Endothelial cell of umbilical vein (primary cell): ENCODE measurements around the gene KLHL4. TPM values are rescaled to one million over a fixed set of nuclear protein-coding genes. Genes with fewer than 3 reads are reported as not detected.

ENCODE experiments used
- BruUV-seq: library from RNA; stranded (reverse); fragments of 400-500 nt; replicated peaks from 2 replicates; lab custom pipeline; 2021; lab: Mats Ljungman, UMichigan
- CTCF ChIA-PET: fragments of 300-600, 350-600 bp; sonication (Branson Sonifier 250); formaldehyde crosslinking; loops from one replicate; lab custom pipeline; 2021; ENCODE audit warnings: antibody characterized with exemption, inconsistent platforms; lab: Charles Lee
- POLR2A ChIA-PET: fragments of 300-600, 350-600 bp; sonication (Branson Sonifier 250); formaldehyde crosslinking; loops from one replicate; lab custom pipeline; 2021; ENCODE audit warnings: antibody characterized with exemption, inconsistent platforms; lab: Charles Lee
- DNase-seq: peaks from one replicate; pipeline ENCODE4 v3.0.0-alpha.2; 2011; ENCODE audit warnings: low read depth, low spot score
- FAIRE-seq: peaks from 2 replicates; lab custom pipeline; 2011; peaks lifted over from hg19 to GRCh38; lab: Jason Lieb, UNC
- H2AFZ ChIP-seq: 2 replicates; pipeline ENCODE4 v1.6.0; 2012; ENCODE audit warnings: low read depth, low read length, control low read depth, inconsistent platforms
- H3K27ac ChIP-seq: 2 replicates; pipeline ENCODE4 v1.5.1; 2011; ENCODE audit warnings: low read depth, mild to moderate bottlenecking, control low read depth, low read length, moderate library complexity; ENCODE audit not compliant: insufficient read depth
- H3K27me3 ChIP-seq, 2 experiments: 2 replicates each; pipeline versions ENCODE4 v1.6.0 to v1.6.1; 2011; ENCODE audit warnings: low read length in 2 of 2, mixed read lengths in 1 of 2; ENCODE audit not compliant: control insufficient read depth in 2 of 2, insufficient read depth in 2 of 2
- H3K36me3 ChIP-seq, 2 experiments: 2 replicates in 1 of 2; 3 replicates in 1 of 2; pipeline ENCODE4 v1.5.1; 2011; ENCODE audit warnings: low read length in 2 of 2, mild to moderate bottlenecking in 1 of 2, moderate library complexity in 1 of 2; ENCODE audit not compliant: control insufficient read depth in 2 of 2, insufficient read depth in 2 of 2; ENCODE audit errors: extremely low read depth in 1 of 2
- H3K4me1 ChIP-seq: 3 replicates; pipeline ENCODE4 v1.5.1; 2011; ENCODE audit warnings: mild to moderate bottlenecking, low read length; ENCODE audit not compliant: control insufficient read depth, insufficient read depth; ENCODE audit errors: extremely low read depth
- H3K4me2 ChIP-seq: 2 replicates; pipeline ENCODE4 v1.6.1; 2011; ENCODE audit warnings: low read length, control low read depth, mixed read lengths; ENCODE audit not compliant: insufficient read depth
- H3K4me3 ChIP-seq, 3 experiments: fragments of 200-600 bp in 1 of 3; sonication (generic), shearing (Covaris generic) in 1 of 3; replicated peaks in 1 of 3; 2 replicates each; pipeline ENCODE4 v1.5.1; 2011 to 2016; ENCODE audit warnings: control low read depth in 3 of 3, low read length in 3 of 3, mild to moderate bottlenecking in 2 of 3, inconsistent platforms in 1 of 3, low read depth in 1 of 3, moderate library complexity in 1 of 3; ENCODE audit not compliant: insufficient read depth in 1 of 3
- H3K79me2 ChIP-seq: 2 replicates; pipeline ENCODE4 v1.6.0; 2012; ENCODE audit warnings: low read length, inconsistent platforms; ENCODE audit not compliant: control insufficient read depth, insufficient read depth
- H3K9ac ChIP-seq: replicated peaks from 2 replicates; pipeline ENCODE3; 2011; ENCODE audit warnings: low read length, control low read depth; ENCODE audit not compliant: insufficient read depth; ENCODE audit errors: extremely low read depth
- H3K9me1 ChIP-seq: replicated peaks from 3 replicates; pipeline ENCODE4 v1.6.0; 2011; ENCODE audit warnings: mild to moderate bottlenecking, low read length; ENCODE audit not compliant: control insufficient read depth, insufficient read depth; ENCODE audit errors: extremely low read depth
- H3K9me3 ChIP-seq: replicated peaks from 2 replicates; pipeline ENCODE4 v1.5.1; 2012; ENCODE audit warnings: low read length, inconsistent platforms; ENCODE audit not compliant: control insufficient read depth, insufficient read depth
- H4K20me1 ChIP-seq: replicated peaks from 2 replicates; pipeline ENCODE3; 2011; ENCODE audit warnings: mild to moderate bottlenecking, low read length; ENCODE audit not compliant: control insufficient read depth, insufficient read depth; ENCODE audit errors: extremely low read depth
- CTCF ChIP-seq, 2 donors: IDR thresholded peaks; 1 replicate in 1 of 2; 2 replicates in 1 of 2; pipeline ENCODE4 v1.5.1; 2011; ENCODE audit warnings: low read length in 2 of 2, mild to moderate bottlenecking in 2 of 2, moderate library complexity in 2 of 2, control low read depth in 1 of 2, inconsistent platforms in 1 of 2, low read depth in 1 of 2; ENCODE audit not compliant: insufficient read depth in 1 of 2; ENCODE audit errors: extremely low read depth in 1 of 2
- EZH2 ChIP-seq: IDR thresholded peaks from 2 replicates; pipeline ENCODE4 v1.6.1; 2012; ENCODE audit warnings: borderline replicate concordance, low read depth, mild to moderate bottlenecking, moderate library complexity, low read length, inconsistent platforms; ENCODE audit not compliant: severe bottlenecking
- FOS ChIP-seq: IDR thresholded peaks from 2 replicates; pipeline ENCODE4 v1.6.1; 2011; ENCODE audit warnings: mild to moderate bottlenecking, low read length, moderate library complexity, borderline replicate concordance; ENCODE audit not compliant: insufficient read depth
- GATA2 ChIP-seq: IDR thresholded peaks from 2 replicates; pipeline ENCODE4 v1.7.0; 2011; ENCODE audit warnings: low read depth, mild to moderate bottlenecking, moderate library complexity, mixed read lengths, low read length; ENCODE audit not compliant: insufficient read length, insufficient read depth
- JUN ChIP-seq: IDR thresholded peaks from 2 replicates; pipeline ENCODE4 v1.6.1; 2011; ENCODE audit warnings: borderline replicate concordance, low read depth; ENCODE audit not compliant: insufficient read length, insufficient read depth
- MAX ChIP-seq: IDR thresholded peaks from 2 replicates; pipeline ENCODE4 v1.6.1; 2011; ENCODE audit not compliant: insufficient read depth, insufficient read length
- MYC ChIP-seq: IDR thresholded peaks from one replicate; pipeline ENCODE4 v1.6.1; 2011; ENCODE audit warnings: mild to moderate bottlenecking, low read depth, low read length
- POLR2A ChIP-seq: IDR thresholded peaks from 2 replicates; pipeline ENCODE4 v1.6.1; 2012; ENCODE audit warnings: low read depth, mild to moderate bottlenecking, control low read depth, low read length
- POLR2AphosphoS5 ChIP-seq: IDR thresholded peaks from 2 replicates; pipeline ENCODE4 v1.6.1; 2012; ENCODE audit warnings: low read depth, mild to moderate bottlenecking, control low read depth, low read length, moderate library complexity; ENCODE audit not compliant: insufficient read depth
- dilution Hi-C: fragments of 300-500 bp; cut with MboI; formaldehyde crosslinking; loops from one replicate; pipeline ENCODE4 v1.15.0; 2019; ENCODE audit warnings: low sequenced_read_pairs; ENCODE audit not compliant: extremely low pct_ligation_motif_present
- intact Hi-C: fragments of 100-400 bp; cut with micrococcal nuclease; formaldehyde crosslinking; loops from one replicate; pipeline ENCODE4 v1.10.0; 2022
- polyA plus RNA-seq, 4 experiments: library from polyadenylated mRNA; depleted of rRNA in 3 of 4; stranded (reverse) in 3 of 4; unstranded in 1 of 4; fragments of >200 nt; gene quantifications; 2 replicates each; pipeline versions ENCODE4 v1.2.1 to v1.2.3, GENCODE V29; 2011 to 2012; ENCODE audit warnings: missing spikeins in 1 of 4
- total RNA-seq: library from RNA; stranded (reverse); gene quantifications from 2 replicates; pipeline ENCODE4 v1.2.3, GENCODE V29; 2021

Gene KLHL4
- total and polyA plus RNA-seq, 2 donors (not counting 3 experiments of a cell fraction or from before 2014, with no cell fraction given): 9.8 to 19.3 TPM

GRCh38 chrX:87571964-87572363 lies 54.4 kb downstream of the KLHL4 start:
- Histone ChIP-seq H3K79me2 (no peaks in the 10 kb centered on the region), H3K27ac (no peak overlapping the region), H2AFZ (no peak overlapping the region), H3K9me3 (no peaks in the 10 kb centered on the region), H3K4me1 (no peaks in the 10 kb centered on the region), H3K9ac (no peak overlapping the region), H3K9me1 (no peaks in the 10 kb centered on the region), H3K4me2 (no peak overlapping the region), H4K20me1 (no peaks in the 10 kb centered on the region), H3K4me3 (no peak overlapping the region), H3K27me3 (no peaks in the 10 kb centered on the region), H3K36me3 (no peaks in the 10 kb centered on the region)
- TF ChIP-seq EZH2 (no peak), MYC (no peak), FOS (no peak), MAX (no peak), CTCF (IDR thresholded peaks at IDR 0.05; ENCODE audit: extremely low read depth in 1 of 2, insufficient read depth in 1 of 2, low read depth in 1 of 2, low read length in 2 of 2) (no peak), POLR2AphosphoS5 (no peak), JUN (no peak), GATA2 (no peak), POLR2A (no peak)
- no TSS peak for BruUV-seq
- intact Hi-C loops (loop anchor here (5.0 kb wide), 1 partner anchor 35 kb away; no protein-coding TSS in a partner anchor), dilution Hi-C loops (no loop called here)
- POLR2A ChIA-PET: no interaction called here
- CTCF ChIA-PET: interaction anchor here (1.3 to 3.5 kb wide), 2 partner anchors 11 to 233 kb away, joined by 5 to 15 read pairs; no protein-coding TSS in a partner anchor
- no peak for DNase-seq
- no peak for FAIRE-seq
